Sigmoid colon (tissue), 4 donors: ENCODE results near the gene STAG3.

Experiments
- CTCF ChIP-seq, 4 experiments: fragments of 450-650 bp in 3 of 4; fragments of 200-600 bp in 1 of 4; IDR thresholded peaks; one replicate each; pipeline ENCODE4 v1.5.1; 2016 to 2019; ENCODE audit warnings: antibody characterized with exemption in 4 of 4, mild to moderate bottlenecking in 3 of 4, moderate library complexity in 2 of 4
- POLR2AphosphoS5 ChIP-seq, 4 donors: sonication (generic); formaldehyde crosslinking; IDR thresholded peaks; one replicate each; pipeline ENCODE4 v1.6.1; 2017; ENCODE audit warnings: antibody characterized with exemption in 4 of 4

GRCh38 chr7:100215895-100216294, 38.2 kb downstream of the STAG3 start:
- TF ChIP-seq POLR2AphosphoS5 (IDR thresholded peaks at IDR 0.05) (peak in 2 of 4 donors; percentile 13 to 16), CTCF (IDR thresholded peaks at IDR 0.05) (no peak)
